Activated T-cell treated with anti-CD3 and anti-CD28 coated beads, Interleukin-2, amount 50 U/mL, for 4 hours (primary cell): Measurements from ENCODE around the gene PIK3IP1. TPM values are rescaled to one million over a fixed set of nuclear protein-coding genes. Genes with fewer than 3 reads are reported as not detected.
A peak's percentile ranks its signal among the peaks of the same experiment; 100 is the strongest.

Experiments used
- ATAC-seq, 2 donors: fragments of 200-7000 bp; cut with Tn5 transposase; one replicate each; pipeline ENCODE4 v1.10.0; 2021
- DNase-seq: peaks from one replicate; pipeline ENCODE4 v3.0.0-alpha.2; 2020
- H3K27me3 Mint-ChIP-seq: one replicate; pipeline ENCODE4 v1.8.0; 2021; ENCODE audit warnings: low read depth, mixed read lengths
- H3K36me3 Mint-ChIP-seq: one replicate; pipeline ENCODE4 v1.8.0; 2022; ENCODE audit warnings: mixed read lengths; ENCODE audit not compliant: insufficient read depth
- H3K4me1 Mint-ChIP-seq: one replicate; pipeline ENCODE4 v1.8.0; 2021; ENCODE audit warnings: low read depth, mixed read lengths
- H3K4me3 Mint-ChIP-seq: one replicate; pipeline ENCODE4 v1.8.0; 2021; ENCODE audit warnings: mild to moderate bottlenecking, moderate library complexity, mixed read lengths
- H3K9me3 Mint-ChIP-seq: one replicate; pipeline ENCODE4 v1.8.0; 2021; ENCODE audit warnings: mixed read lengths
- total RNA-seq, 3 donors: library from RNA; stranded (reverse); gene quantifications; one replicate each; pipeline ENCODE4 v1.2.1, GENCODE V29; 2021

The PIK3IP1 gene
- total RNA-seq: 1 to 10 TPM; 7.3 to 8.6 (median 7.9) TPM

GRCh38 chr22:31292236-31292989 is at the start of gene PIK3IP1:
Gene PIK3IP1, minus strand, starts transcription at chr22:31292488. Its CDS starts 144 bp downstream, at chr22:31292344.
- H3K4me1 Mint-ChIP-seq: peaks cover 76% of the 10 kb centered on the region
- DNase-seq (peak; percentile 83), ATAC-seq (peak; percentile 36 to 39)
- H3K9me3 Mint-ChIP-seq: no peaks in the 10 kb centered on the region
- H3K36me3 Mint-ChIP-seq: peaks cover 13% of the 10 kb centered on the region
- no peaks in the 10 kb centered on the region for H3K27me3 Mint-ChIP-seq
- peak within 1 kb of the TSS; percentile 93 for H3K4me3 Mint-ChIP-seq

- peaks cover 33% of the 10 kb centered on the region for H3K36me3 Mint-ChIP-seq
- peak overlapping the region; percentile 16 for H3K4me3 Mint-ChIP-seq
- DNase-seq (no peak), ATAC-seq (no peak)
- peaks cover 67% of the 10 kb centered on the region for H3K4me1 Mint-ChIP-seq
- H3K27me3 Mint-ChIP-seq: no peaks in the 10 kb centered on the region
- H3K9me3 Mint-ChIP-seq: no peaks in the 10 kb centered on the region
Observed at GRCh38 chr22:31341386-31342088, 49.2 kb upstream of the PIK3IP1 start.

GRCh38 chr22:31340765-31341247 is 48.5 kb upstream of the PIK3IP1 start:
- Mint-ChIP-seq H3K9me3 (no peaks in the 10 kb centered on the region), H3K4me3 (no peak overlapping the region), H3K36me3 (peaks cover 35% of the 10 kb centered on the region), H3K4me1 (peaks cover 67% of the 10 kb centered on the region), H3K27me3 (no peaks in the 10 kb centered on the region)
- ATAC-seq (no peak), DNase-seq (no peak)

- Mint-ChIP-seq H3K4me3 (no peak overlapping the region), H3K36me3 (peaks cover 39% of the 10 kb centered on the region), H3K4me1 (peaks cover 68% of the 10 kb centered on the region), H3K27me3 (no peaks in the 10 kb centered on the region), H3K9me3 (no peaks in the 10 kb centered on the region)
- ATAC-seq (no peak), DNase-seq (no peak)
Observed at GRCh38 chr22:31340360-31340759, 48.1 kb upstream of the PIK3IP1 start.

- Mint-ChIP-seq H3K27me3 (no peaks in the 10 kb centered on the region), H3K36me3 (peaks cover 47% of the 10 kb centered on the region), H3K4me3 (no peak overlapping the region), H3K4me1 (peaks cover 68% of the 10 kb centered on the region), H3K9me3 (no peaks in the 10 kb centered on the region)
- DNase-seq: no peak
- no peak for ATAC-seq
Observed at GRCh38 chr22:31339148-31339832, 47.0 kb upstream of the PIK3IP1 start.

- DNase-seq: peak; percentile 27
- peak; percentile 66 to 74 for ATAC-seq
- no peaks in the 10 kb centered on the region for H3K9me3 Mint-ChIP-seq
- peaks cover 58% of the 10 kb centered on the region for H3K4me1 Mint-ChIP-seq
- H3K4me3 Mint-ChIP-seq: no peak overlapping the region
- peaks cover 55% of the 10 kb centered on the region for H3K36me3 Mint-ChIP-seq
- no peaks in the 10 kb centered on the region for H3K27me3 Mint-ChIP-seq
Observed at GRCh38 chr22:31337178-31337577, 44.9 kb upstream of the PIK3IP1 start.

GRCh38 chr22:31334329-31334728 is 42.0 kb upstream of the PIK3IP1 start:
- H3K27me3 Mint-ChIP-seq: no peaks in the 10 kb centered on the region
- DNase-seq (no peak), ATAC-seq (no peak)
- H3K9me3 Mint-ChIP-seq: no peaks in the 10 kb centered on the region
- H3K4me1 Mint-ChIP-seq: peaks cover 47% of the 10 kb centered on the region
- H3K4me3 Mint-ChIP-seq: no peak overlapping the region
- H3K36me3 Mint-ChIP-seq: peaks cover 50% of the 10 kb centered on the region

GRCh38 chr22:31333641-31334040 is 41.4 kb upstream of the PIK3IP1 start:
- no peaks in the 10 kb centered on the region for H3K9me3 Mint-ChIP-seq
- ATAC-seq: no peak
- peaks cover 49% of the 10 kb centered on the region for H3K36me3 Mint-ChIP-seq
- H3K27me3 Mint-ChIP-seq: no peaks in the 10 kb centered on the region
- H3K4me1 Mint-ChIP-seq: peaks cover 44% of the 10 kb centered on the region
- no peak overlapping the region for H3K4me3 Mint-ChIP-seq
- DNase-seq: no peak

GRCh38 chr22:31332886-31333285 is 40.6 kb upstream of the PIK3IP1 start:
- no peak for ATAC-seq
- H3K4me3 Mint-ChIP-seq: no peak overlapping the region
- peaks cover 46% of the 10 kb centered on the region for H3K36me3 Mint-ChIP-seq
- H3K9me3 Mint-ChIP-seq: no peaks in the 10 kb centered on the region
- H3K27me3 Mint-ChIP-seq: no peaks in the 10 kb centered on the region
- H3K4me1 Mint-ChIP-seq: peaks cover 38% of the 10 kb centered on the region
- no peak for DNase-seq

- no peak for DNase-seq
- no peak for ATAC-seq
- Mint-ChIP-seq H3K4me3 (no peak overlapping the region), H3K9me3 (no peaks in the 10 kb centered on the region), H3K27me3 (no peaks in the 10 kb centered on the region), H3K4me1 (peaks cover 30% of the 10 kb centered on the region), H3K36me3 (peaks cover 47% of the 10 kb centered on the region)
Observed at GRCh38 chr22:31332010-31332409, 39.7 kb upstream of the PIK3IP1 start.

- no peak for DNase-seq
- peaks cover 44% of the 10 kb centered on the region for H3K36me3 Mint-ChIP-seq
- H3K4me1 Mint-ChIP-seq: peaks cover 22% of the 10 kb centered on the region
- peak; percentile 94 to 96 for ATAC-seq
- H3K9me3 Mint-ChIP-seq: no peaks in the 10 kb centered on the region
- H3K27me3 Mint-ChIP-seq: no peaks in the 10 kb centered on the region
- no peak overlapping the region for H3K4me3 Mint-ChIP-seq
Observed at GRCh38 chr22:31329453-31330215, 37.3 kb upstream of the PIK3IP1 start.

- Mint-ChIP-seq H3K4me1 (peaks cover 20% of the 10 kb centered on the region), H3K9me3 (no peaks in the 10 kb centered on the region), H3K27me3 (no peaks in the 10 kb centered on the region), H3K4me3 (no peak overlapping the region), H3K36me3 (peaks cover 39% of the 10 kb centered on the region)
- DNase-seq: no peak
- ATAC-seq: no peak
Observed at GRCh38 chr22:31329029-31329428, 36.7 kb upstream of the PIK3IP1 start.

- no peak for ATAC-seq
- Mint-ChIP-seq H3K36me3 (peaks cover 35% of the 10 kb centered on the region), H3K9me3 (no peaks in the 10 kb centered on the region), H3K4me1 (peaks cover 15% of the 10 kb centered on the region), H3K4me3 (no peak overlapping the region), H3K27me3 (no peaks in the 10 kb centered on the region)
- no peak for DNase-seq
Observed at GRCh38 chr22:31328544-31328960, 36.3 kb upstream of the PIK3IP1 start.
